ENCODE data around the gene KIRREL3.

DNA sequence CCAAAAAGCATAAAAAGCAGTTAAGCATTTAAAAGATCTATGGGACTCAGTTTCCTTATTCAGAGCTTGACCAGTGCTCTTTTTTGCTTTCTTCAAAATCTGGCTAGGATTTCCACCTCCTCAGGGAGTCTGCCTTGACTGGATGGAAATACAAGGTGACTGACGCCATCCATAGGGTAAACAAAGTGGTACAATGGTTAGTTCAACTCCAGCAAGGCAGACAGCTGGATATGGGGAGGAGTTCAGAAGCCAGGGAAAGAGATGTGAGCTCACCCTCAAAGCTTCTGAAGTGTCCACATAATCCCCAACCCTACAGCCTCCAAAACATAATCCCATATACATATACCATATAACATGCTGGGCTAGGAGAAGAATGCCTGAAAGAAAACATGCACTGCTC is 52.0 kb downstream of the KIRREL3 start:
- no peak for TF ChIP-seq EZH2phosphoT487 (IDR thresholded peaks at IDR 0.05; ENCODE audit: insufficient read depth, low read depth)
- TF ChIP-seq EZH2 (IDR thresholded peaks at IDR 0.05; ENCODE audit: insufficient read depth, poor library complexity, severe bottlenecking) = no peak
